Measurements from ENCODE around the gene FSTL4. TPM values are rescaled to one million over a fixed set of nuclear protein-coding genes. Genes with fewer than 3 reads are reported as not detected.

Gene FSTL4
- total RNA-seq, 2 donors from 2014 or later, result 0.32 to 0.89 TPM

- H3K36me3 ChIP-seq, result no peaks in the 10 kb centered on the region
- no peak for DNase-seq
- intact Hi-C loops (cut with DNase I), result no loop called here
These were observed 141.5 kb downstream of the FSTL4 start for GRCh38 chr5:133470841-133471240.

GRCh38 chr5:133469846-133470245 is 142.5 kb downstream of the FSTL4 start:
- H3K27ac ChIP-seq, result no peak overlapping the region
- H3K9me3 ChIP-seq, result no peaks in the 10 kb centered on the region
- H3K9ac ChIP-seq (ENCODE audit: low read depth in 2 of 2, low read length in 2 of 2), result no peak overlapping the region
- H3K27me3 ChIP-seq, result no peaks in the 10 kb centered on the region
- H3K36me3 ChIP-seq, result no peaks in the 10 kb centered on the region
- no peak overlapping the region for H3K4me3 ChIP-seq
- no peaks in the 10 kb centered on the region for H3K4me1 ChIP-seq
- no peak for DNase-seq
- no peak for TF ChIP-seq CTCF (IDR thresholded peaks at IDR 0.05)
- intact Hi-C loops (cut with DNase I), result no loop called here

More at GRCh38 chr5:133470841-133471240, 141.5 kb downstream of the FSTL4 start:
- Histone ChIP-seq H3K4me1 (no peaks in the 10 kb centered on the region), H3K9me3 (no peaks in the 10 kb centered on the region), H3K27me3 (no peaks in the 10 kb centered on the region), H3K27ac (no peak overlapping the region), H3K9ac (ENCODE audit: low read depth in 2 of 2, low read length in 2 of 2) (no peak overlapping the region), H3K4me3 (no peak overlapping the region)
- no peak for TF ChIP-seq CTCF (IDR thresholded peaks at IDR 0.05)

- Histone ChIP-seq H3K9me3 (no peaks in the 10 kb centered on the region), H3K27ac (no peak overlapping the region), H3K9ac (ENCODE audit: low read depth in 2 of 2, low read length in 2 of 2) (no peak overlapping the region), H3K27me3 (no peaks in the 10 kb centered on the region), H3K36me3 (no peaks in the 10 kb centered on the region), H3K4me3 (no peak overlapping the region), H3K4me1 (no peaks in the 10 kb centered on the region)
- DNase-seq, result no peak
- intact Hi-C loops (cut with DNase I), result no loop called here
- no peak for TF ChIP-seq CTCF (IDR thresholded peaks at IDR 0.05)
These were observed 143.1 kb downstream of the FSTL4 start for GRCh38 chr5:133469252-133469651.

- Histone ChIP-seq H3K27me3 (no peaks in the 10 kb centered on the region), H3K36me3 (no peaks in the 10 kb centered on the region), H3K9ac (ENCODE audit: low read depth in 2 of 2, low read length in 2 of 2) (no peak overlapping the region), H3K4me1 (no peaks in the 10 kb centered on the region), H3K27ac (no peak overlapping the region), H3K4me3 (no peak overlapping the region), H3K9me3 (no peaks in the 10 kb centered on the region)
- DNase-seq, result no peak
- intact Hi-C loops (cut with DNase I), result no loop called here
- no peak for TF ChIP-seq CTCF (IDR thresholded peaks at IDR 0.05)
These were observed 143.7 kb downstream of the FSTL4 start for GRCh38 chr5:133468596-133468995.

GRCh38 chr5:133467826-133468463 is 144.4 kb downstream of the FSTL4 start:
- intact Hi-C loops (cut with DNase I), result no loop called here
- no peak for TF ChIP-seq CTCF (IDR thresholded peaks at IDR 0.05)
- no peak overlapping the region for H3K9ac ChIP-seq (ENCODE audit: low read depth in 2 of 2, low read length in 2 of 2)

More at GRCh38 chr5:133467826-133468463, 144.4 kb downstream of the FSTL4 start:
- Histone ChIP-seq H3K27ac (no peak overlapping the region), H3K4me1 (no peaks in the 10 kb centered on the region), H3K27me3 (no peaks in the 10 kb centered on the region), H3K36me3 (no peaks in the 10 kb centered on the region), H3K4me3 (no peak overlapping the region), H3K9me3 (no peaks in the 10 kb centered on the region)
- DNase-seq, result no peak

Measured in colonic mucosa (tissue), 4 donors.